ENCODE results near the gene VTI1A. TPM values are rescaled to one million over a fixed set of nuclear protein-coding genes. Genes with fewer than 3 reads are reported as not detected.
A peak's percentile ranks its signal among the peaks of the same experiment; 100 is the strongest.
"Not testable (repeated sequence)": the region's sequence is repeated elsewhere in the genome, so short reads cannot be mapped to it uniquely, and the experiment has no call there.

VTI1A gene
- total and polyA plus RNA-seq, 2 experiments from 2014 or later: 26.8 to 31.0 TPM

DNA sequence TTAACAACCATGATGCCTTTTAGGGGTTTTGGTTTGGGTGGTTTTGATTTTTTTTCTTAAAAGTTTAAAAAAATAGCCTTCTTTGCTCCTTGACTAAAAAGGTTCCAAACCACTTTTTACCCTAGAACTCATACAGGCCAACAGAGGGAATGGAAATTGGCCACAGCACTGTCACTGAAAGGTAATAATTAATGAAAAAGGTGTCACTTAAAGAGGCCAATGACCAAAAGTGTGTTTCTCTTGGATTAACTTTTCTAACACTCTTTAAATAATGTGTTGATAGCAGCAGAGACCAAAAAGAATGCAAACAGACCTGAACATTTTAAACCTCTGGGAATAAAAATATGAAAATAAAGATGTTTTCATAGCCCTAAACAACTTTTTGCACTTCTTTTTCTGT lies 282.0 kb downstream of the VTI1A start:
- Histone ChIP-seq H3K79me2 (replicated peaks; ENCODE audit: insufficient read depth) (no peaks in the 10 kb centered on the region), H2AFZ (no peak overlapping the region), H3K27ac (ENCODE audit: low read depth) (peak overlapping the region; percentile 22; the same call in 1 of the 2 replicates), H3K4me1 (ENCODE audit: insufficient read depth) (peaks cover 48% of the 10 kb centered on the region), H3K27me3 (ENCODE audit: insufficient read depth) (no peaks in the 10 kb centered on the region), H3K9me2 (ENCODE audit: insufficient read depth) (no peaks in the 10 kb centered on the region), H3F3A (replicated peaks; ENCODE audit: low read depth) (peaks cover 8% of the 10 kb centered on the region; the same call in 1 of the 2 replicates), H4K20me1 (replicated peaks; ENCODE audit: insufficient read depth) (no peaks in the 10 kb centered on the region), H3K4me3 (no peak overlapping the region), H3K36me3 (ENCODE audit: insufficient read depth) (no peaks in the 10 kb centered on the region), H3K4me2 (no peak overlapping the region)
- no peak overlapping the region for H3K4me3 Mint-ChIP-seq
- H3K27ac Mint-ChIP-seq: no peak overlapping the region
- TF ChIP-seq CREB1 (CRISPR knock-in tag; IDR thresholded peaks at IDR 0.05; ENCODE audit: low read depth) (no peak), ZNF331 (CRISPR knock-in tag; IDR thresholded peaks at IDR 0.05; ENCODE audit: low read depth) (no peak), EZH2 (IDR thresholded peaks at IDR 0.05; ENCODE audit: low read depth, unreplicated experiment) (no peak), ZNF114 (CRISPR knock-in tag; IDR thresholded peaks at IDR 0.05) (no peak), STAT1 (IDR thresholded peaks at IDR 0.05; ENCODE audit: unreplicated experiment) (no peak), POLR2AphosphoS5 (IDR thresholded peaks at IDR 0.05; ENCODE audit: low read depth) (no peak), NANOG (IDR thresholded peaks at IDR 0.05; ENCODE audit: borderline replicate concordance) (no peak)
- TF ChIP-seq, protein P1, sequence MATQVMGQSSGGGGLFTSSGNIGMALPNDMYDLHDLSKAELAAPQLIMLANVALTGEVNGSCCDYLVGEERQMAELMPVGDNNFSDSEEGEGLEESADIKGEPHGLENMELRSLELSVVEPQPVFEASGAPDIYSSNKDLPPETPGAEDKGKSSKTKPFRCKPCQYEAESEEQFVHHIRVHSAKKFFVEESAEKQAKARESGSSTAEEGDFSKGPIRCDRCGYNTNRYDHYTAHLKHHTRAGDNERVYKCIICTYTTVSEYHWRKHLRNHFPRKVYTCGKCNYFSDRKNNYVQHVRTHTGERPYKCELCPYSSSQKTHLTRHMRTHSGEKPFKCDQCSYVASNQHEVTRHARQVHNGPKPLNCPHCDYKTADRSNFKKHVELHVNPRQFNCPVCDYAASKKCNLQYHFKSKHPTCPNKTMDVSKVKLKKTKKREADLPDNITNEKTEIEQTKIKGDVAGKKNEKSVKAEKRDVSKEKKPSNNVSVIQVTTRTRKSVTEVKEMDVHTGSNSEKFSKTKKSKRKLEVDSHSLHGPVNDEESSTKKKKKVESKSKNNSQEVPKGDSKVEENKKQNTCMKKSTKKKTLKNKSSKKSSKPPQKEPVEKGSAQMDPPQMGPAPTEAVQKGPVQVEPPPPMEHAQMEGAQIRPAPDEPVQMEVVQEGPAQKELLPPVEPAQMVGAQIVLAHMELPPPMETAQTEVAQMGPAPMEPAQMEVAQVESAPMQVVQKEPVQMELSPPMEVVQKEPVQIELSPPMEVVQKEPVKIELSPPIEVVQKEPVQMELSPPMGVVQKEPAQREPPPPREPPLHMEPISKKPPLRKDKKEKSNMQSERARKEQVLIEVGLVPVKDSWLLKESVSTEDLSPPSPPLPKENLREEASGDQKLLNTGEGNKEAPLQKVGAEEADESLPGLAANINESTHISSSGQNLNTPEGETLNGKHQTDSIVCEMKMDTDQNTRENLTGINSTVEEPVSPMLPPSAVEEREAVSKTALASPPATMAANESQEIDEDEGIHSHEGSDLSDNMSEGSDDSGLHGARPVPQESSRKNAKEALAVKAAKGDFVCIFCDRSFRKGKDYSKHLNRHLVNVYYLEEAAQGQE (IDR thresholded peaks at IDR 0.05; ENCODE audit: unreplicated experiment): no peak
- TF ChIP-seq, protein P2, sequence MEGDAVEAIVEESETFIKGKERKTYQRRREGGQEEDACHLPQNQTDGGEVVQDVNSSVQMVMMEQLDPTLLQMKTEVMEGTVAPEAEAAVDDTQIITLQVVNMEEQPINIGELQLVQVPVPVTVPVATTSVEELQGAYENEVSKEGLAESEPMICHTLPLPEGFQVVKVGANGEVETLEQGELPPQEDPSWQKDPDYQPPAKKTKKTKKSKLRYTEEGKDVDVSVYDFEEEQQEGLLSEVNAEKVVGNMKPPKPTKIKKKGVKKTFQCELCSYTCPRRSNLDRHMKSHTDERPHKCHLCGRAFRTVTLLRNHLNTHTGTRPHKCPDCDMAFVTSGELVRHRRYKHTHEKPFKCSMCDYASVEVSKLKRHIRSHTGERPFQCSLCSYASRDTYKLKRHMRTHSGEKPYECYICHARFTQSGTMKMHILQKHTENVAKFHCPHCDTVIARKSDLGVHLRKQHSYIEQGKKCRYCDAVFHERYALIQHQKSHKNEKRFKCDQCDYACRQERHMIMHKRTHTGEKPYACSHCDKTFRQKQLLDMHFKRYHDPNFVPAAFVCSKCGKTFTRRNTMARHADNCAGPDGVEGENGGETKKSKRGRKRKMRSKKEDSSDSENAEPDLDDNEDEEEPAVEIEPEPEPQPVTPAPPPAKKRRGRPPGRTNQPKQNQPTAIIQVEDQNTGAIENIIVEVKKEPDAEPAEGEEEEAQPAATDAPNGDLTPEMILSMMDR (conservative IDR thresholded peaks at IDR 0.05; ENCODE audit: low read depth in 2 of 2): no peak
- TF ChIP-seq, protein P3, sequence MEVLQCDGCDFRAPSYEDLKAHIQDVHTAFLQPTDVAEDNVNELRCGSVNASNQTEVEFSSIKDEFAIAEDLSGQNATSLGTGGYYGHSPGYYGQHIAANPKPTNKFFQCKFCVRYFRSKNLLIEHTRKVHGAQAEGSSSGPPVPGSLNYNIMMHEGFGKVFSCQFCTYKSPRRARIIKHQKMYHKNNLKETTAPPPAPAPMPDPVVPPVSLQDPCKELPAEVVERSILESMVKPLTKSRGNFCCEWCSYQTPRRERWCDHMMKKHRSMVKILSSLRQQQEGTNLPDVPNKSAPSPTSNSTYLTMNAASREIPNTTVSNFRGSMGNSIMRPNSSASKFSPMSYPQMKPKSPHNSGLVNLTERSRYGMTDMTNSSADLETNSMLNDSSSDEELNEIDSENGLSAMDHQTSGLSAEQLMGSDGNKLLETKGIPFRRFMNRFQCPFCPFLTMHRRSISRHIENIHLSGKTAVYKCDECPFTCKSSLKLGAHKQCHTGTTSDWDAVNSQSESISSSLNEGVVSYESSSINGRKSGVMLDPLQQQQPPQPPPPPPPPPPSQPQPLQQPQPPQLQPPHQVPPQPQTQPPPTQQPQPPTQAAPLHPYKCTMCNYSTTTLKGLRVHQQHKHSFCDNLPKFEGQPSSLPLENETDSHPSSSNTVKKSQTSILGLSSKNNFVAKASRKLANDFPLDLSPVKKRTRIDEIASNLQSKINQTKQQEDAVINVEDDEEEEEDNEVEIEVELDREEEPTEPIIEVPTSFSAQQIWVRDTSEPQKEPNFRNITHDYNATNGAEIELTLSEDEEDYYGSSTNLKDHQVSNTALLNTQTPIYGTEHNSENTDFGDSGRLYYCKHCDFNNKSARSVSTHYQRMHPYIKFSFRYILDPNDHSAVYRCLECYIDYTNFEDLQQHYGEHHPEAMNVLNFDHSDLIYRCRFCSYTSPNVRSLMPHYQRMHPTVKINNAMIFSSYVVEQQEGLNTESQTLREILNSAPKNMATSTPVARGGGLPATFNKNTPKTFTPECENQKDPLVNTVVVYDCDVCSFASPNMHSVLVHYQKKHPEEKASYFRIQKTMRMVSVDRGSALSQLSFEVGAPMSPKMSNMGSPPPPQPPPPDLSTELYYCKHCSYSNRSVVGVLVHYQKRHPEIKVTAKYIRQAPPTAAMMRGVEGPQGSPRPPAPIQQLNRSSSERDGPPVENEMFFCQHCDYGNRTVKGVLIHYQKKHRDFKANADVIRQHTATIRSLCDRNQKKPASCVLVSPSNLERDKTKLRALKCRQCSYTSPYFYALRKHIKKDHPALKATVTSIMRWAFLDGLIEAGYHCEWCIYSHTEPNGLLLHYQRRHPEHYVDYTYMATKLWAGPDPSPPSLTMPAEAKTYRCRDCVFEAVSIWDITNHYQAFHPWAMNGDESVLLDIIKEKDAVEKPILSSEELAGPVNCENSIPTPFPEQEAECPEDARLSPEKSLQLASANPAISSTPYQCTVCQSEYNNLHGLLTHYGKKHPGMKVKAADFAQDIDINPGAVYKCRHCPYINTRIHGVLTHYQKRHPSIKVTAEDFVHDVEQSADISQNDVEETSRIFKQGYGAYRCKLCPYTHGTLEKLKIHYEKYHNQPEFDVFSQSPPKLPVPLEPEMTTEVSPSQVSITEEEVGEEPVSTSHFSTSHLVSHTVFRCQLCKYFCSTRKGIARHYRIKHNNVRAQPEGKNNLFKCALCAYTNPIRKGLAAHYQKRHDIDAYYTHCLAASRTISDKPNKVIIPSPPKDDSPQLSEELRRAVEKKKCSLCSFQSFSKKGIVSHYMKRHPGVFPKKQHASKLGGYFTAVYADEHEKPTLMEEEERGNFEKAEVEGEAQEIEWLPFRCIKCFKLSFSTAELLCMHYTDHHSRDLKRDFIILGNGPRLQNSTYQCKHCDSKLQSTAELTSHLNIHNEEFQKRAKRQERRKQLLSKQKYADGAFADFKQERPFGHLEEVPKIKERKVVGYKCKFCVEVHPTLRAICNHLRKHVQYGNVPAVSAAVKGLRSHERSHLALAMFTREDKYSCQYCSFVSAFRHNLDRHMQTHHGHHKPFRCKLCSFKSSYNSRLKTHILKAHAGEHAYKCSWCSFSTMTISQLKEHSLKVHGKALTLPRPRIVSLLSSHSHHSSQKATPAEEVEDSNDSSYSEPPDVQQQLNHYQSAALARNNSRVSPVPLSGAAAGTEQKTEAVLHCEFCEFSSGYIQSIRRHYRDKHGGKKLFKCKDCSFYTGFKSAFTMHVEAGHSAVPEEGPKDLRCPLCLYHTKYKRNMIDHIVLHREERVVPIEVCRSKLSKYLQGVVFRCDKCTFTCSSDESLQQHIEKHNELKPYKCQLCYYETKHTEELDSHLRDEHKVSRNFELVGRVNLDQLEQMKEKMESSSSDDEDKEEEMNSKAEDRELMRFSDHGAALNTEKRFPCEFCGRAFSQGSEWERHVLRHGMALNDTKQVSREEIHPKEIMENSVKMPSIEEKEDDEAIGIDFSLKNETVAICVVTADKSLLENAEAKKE (CRISPR knock-in tag; IDR thresholded peaks at IDR 0.05): no peak
- H3K27me3 Mint-ChIP-seq (ENCODE audit: insufficient read depth, low read depth, poor library complexity): peaks cover 4% of the 10 kb centered on the region
- ATAC-seq (no peak), DNase-seq (ENCODE audit: low spot score) (no peak)
- H3K4me1 Mint-ChIP-seq: peaks cover 58% of the 10 kb centered on the region
- H3K36me3 Mint-ChIP-seq (ENCODE audit: low read depth): peaks cover 5% of the 10 kb centered on the region; the same call in 2 of the 3 replicates
- no peaks in the 10 kb centered on the region for H3K9me3 Mint-ChIP-seq

DNA sequence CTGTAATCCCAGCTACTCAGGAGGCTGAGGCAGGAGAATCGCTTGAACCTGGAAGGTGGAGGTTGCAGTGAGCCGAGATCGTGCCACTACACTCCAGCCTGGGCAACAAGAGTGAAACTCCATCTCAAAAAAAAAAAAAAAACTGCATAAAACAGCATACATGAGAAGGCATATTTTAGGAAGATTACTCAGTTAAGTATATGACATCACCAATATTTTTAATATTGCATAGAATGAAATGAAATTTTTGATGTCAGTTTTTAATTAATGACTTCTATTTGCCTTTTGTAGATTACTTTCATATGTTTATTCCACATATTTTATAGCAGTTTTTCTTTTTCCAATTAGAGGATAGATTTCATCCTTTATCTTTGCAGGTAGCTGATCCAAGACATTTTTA lies 284.4 kb downstream of the VTI1A start:
- not testable (repeated sequence) for H3K9me2 ChIP-seq (ENCODE audit: insufficient read depth); H2AFZ ChIP-seq; ATAC-seq; DNase-seq (ENCODE audit: low spot score); H3K36me3 Mint-ChIP-seq (ENCODE audit: low read depth); H3F3A ChIP-seq (replicated peaks; ENCODE audit: low read depth); H3K4me3 ChIP-seq; H3K4me3 Mint-ChIP-seq; H3K9me3 Mint-ChIP-seq; H3K79me2 ChIP-seq (replicated peaks; ENCODE audit: insufficient read depth); H3K36me3 ChIP-seq (ENCODE audit: insufficient read depth); H3K27me3 Mint-ChIP-seq (ENCODE audit: insufficient read depth, low read depth, poor library complexity); H3K27me3 ChIP-seq (ENCODE audit: insufficient read depth); H4K20me1 ChIP-seq (replicated peaks; ENCODE audit: insufficient read depth); H3K27ac Mint-ChIP-seq
- Histone ChIP-seq H3K27ac (ENCODE audit: low read depth) (peak overlapping the region; percentile 84; the same call in 1 of the 2 replicates), H3K4me1 (ENCODE audit: insufficient read depth) (peaks cover 54% of the 10 kb centered on the region), H3K4me2 (peak overlapping the region; percentile 70; the same call in 1 of the 2 replicates)
- peaks cover 53% of the 10 kb centered on the region for H3K4me1 Mint-ChIP-seq
